ENCODE measurements around the gene SPATA21.
A peak's percentile ranks its signal among the peaks of the same experiment; 100 is the strongest.

SPATA21 gene

GRCh38 chr1:16450863-16451481, 13.7 kb upstream of the SPATA21 start:
- DNase-seq = no peak

GRCh38 chr1:16449666-16450065, 12.4 kb upstream of the SPATA21 start:
- DNase-seq = no peak

GRCh38 chr1:16449065-16449464, 11.8 kb upstream of the SPATA21 start:
- no peak for DNase-seq

- DNase-seq = no peak
Observed at GRCh38 chr1:16447641-16448040, 10.4 kb upstream of the SPATA21 start.

- no peak for DNase-seq
Observed at GRCh38 chr1:16446116-16446515, 8.9 kb upstream of the SPATA21 start.

GRCh38 chr1:16445052-16445451, 7.8 kb upstream of the SPATA21 start:
- DNase-seq = no peak

- no peak for DNase-seq
Observed at GRCh38 chr1:16443975-16444770, 6.9 kb upstream of the SPATA21 start.

GRCh38 chr1:16442941-16443340, 5.7 kb upstream of the SPATA21 start:
- no peak for DNase-seq

- no peak for DNase-seq
Observed at GRCh38 chr1:16442265-16442664, 5.0 kb upstream of the SPATA21 start.

- DNase-seq = no peak
Observed at GRCh38 chr1:16441282-16441665, 4.0 kb upstream of the SPATA21 start.

GRCh38 chr1:16440470-16441281, 3.5 kb upstream of the SPATA21 start, which contains the start of gene NECAP2:
Gene NECAP2 (plus strand): TSS chr1:16440724. CDS start chr1:16440762, 38 bp downstream.
- peak; percentile 99 for DNase-seq

- no peak for DNase-seq
Observed at GRCh38 chr1:16440131-16440469, 2.9 kb upstream of the SPATA21 start.

- DNase-seq = no peak
Observed at GRCh38 chr1:16438924-16439323, 1.7 kb upstream of the SPATA21 start.

- DNase-seq = no peak
Observed at GRCh38 chr1:16438516-16438915, 1.3 kb upstream of the SPATA21 start.

- DNase-seq = no peak
Observed at GRCh38 chr1:16434501-16434900, 2.7 kb downstream of the SPATA21 start.

- no peak for DNase-seq
Observed at GRCh38 chr1:16434007-16434406, 3.2 kb downstream of the SPATA21 start.

GRCh38 chr1:16433030-16433429, 4.2 kb downstream of the SPATA21 start:
- DNase-seq = no peak

- DNase-seq = peak; percentile 18
Observed at GRCh38 chr1:16430606-16431005, 6.6 kb downstream of the SPATA21 start.

GRCh38 chr1:16425125-16426025, 11.8 kb downstream of the SPATA21 start:
- DNase-seq = no peak

- no peak for DNase-seq
Observed at GRCh38 chr1:16422041-16422440, 15.2 kb downstream of the SPATA21 start.

- DNase-seq = no peak
Observed at GRCh38 chr1:16421201-16421600, 16.0 kb downstream of the SPATA21 start.

- DNase-seq = no peak
Observed at GRCh38 chr1:16420424-16421118, 16.7 kb downstream of the SPATA21 start.
